Measurements from ENCODE around the gene GALNT14.

Gene GALNT14

DNA sequence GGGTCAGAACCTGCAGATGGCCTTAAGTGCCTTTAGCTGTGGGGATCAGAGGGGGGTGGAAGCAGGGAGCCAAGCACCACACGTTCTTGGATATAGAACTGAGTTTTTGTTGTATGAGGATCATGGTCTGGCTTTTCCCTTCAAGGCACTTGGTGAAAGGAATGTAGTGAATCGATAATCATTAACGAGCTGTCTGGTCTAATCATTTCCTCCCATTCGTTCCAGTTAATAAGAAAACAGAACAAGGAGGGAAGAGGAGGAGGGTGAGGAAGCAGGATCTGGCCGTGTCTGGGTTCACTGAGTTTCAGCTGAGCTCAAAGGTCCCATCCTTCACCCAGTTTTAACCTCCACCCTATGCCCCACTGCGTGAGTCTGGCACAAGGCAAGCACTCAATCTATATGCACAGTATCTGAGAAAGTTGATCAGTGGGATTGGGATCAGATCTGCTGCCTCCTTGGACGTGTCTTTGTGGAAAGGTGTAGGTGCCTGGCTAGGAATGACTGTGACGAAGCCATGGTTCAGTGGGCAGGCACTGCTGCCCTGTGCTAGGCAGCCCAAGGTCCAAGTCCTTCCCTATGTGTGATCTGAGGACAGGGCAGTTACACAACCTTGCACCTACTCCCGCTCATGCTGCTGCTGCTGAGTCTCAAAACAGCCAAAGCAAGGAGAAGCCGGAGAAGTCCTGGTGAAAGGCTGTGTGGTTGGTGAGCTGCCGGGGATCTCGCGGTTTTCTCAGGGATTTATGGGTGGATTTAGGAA, 54.8 kb downstream of the GALNT14 start:
- DNase-seq = no peak

DNA sequence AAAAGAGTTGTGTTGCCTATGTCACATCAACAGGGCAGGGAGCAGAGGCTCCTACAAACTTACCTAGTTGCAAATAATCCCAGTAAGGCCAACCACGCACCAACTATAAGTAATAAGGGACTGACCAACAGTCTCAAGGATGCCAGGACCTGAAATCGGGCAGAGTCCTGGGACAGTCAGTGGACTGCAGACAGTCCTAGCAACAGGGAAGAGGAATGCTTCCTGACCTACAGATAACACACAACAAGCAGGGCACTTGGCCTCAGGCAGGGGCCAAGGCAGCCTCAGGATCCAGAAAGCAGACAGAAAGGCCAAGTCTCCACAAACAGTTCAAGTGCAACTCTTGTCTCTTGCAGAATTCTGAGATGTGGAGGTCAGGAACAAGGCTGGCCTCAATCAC, 56.2 kb downstream of the GALNT14 start:
- no peak for DNase-seq

DNA sequence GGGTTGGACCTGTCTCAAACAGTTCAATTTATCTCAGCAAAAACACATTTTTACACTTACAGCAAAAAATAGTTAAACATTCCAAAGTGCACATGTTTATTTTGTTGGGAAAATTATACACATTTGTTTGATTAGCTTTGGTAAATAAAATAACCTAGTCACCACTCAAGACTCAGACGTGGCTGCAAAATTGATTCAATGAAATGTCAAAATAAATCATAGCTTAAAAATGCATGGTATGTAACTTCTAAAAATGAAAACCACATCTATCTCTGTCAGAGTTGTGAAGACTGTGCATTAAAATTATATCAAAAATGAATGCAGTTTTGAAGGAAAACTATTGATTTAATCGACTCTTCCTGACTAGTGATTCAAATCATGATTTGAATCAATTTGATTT, 56.7 kb downstream of the GALNT14 start:
- no peak for DNase-seq

DNA sequence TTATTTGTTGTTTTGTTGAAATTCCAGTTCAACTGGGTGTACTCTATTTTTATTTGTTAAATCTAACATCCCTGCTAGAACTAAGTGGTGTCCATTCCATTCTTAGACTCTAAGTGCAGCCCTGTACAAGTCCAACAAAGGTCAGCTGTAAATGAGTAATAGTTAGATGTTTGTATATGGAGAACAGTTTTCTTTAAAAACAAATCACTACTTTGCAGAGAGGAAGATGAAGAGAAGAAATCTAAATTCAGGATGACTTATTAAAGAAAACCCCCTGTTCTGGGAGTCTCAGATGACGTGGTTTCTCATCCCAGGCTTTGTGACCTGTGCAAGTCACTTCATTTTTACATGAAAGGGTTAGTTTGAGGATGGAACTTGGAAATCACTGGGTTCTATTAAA, 57.9 kb downstream of the GALNT14 start:
- no peak for DNase-seq

DNA sequence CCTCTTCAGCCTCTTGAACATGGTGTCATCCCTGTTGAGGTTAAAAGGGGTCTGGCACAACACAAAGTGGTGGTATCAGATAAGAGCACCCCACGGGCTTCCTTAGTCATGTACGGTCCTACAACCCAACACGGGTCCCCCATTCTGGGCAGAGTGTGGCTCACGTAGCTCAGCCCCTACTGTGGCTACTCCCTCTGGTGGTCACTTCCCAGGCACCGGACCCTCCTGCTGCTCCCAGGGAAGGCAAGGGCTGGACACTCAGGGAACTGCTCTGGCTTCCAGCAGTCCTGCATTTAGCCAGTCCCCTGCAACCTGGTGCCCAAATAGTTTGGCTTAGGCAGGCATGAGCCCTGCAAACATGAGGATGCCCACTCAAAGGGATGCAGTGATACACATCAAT, 58.6 kb downstream of the GALNT14 start:
- no peak for DNase-seq

DNA sequence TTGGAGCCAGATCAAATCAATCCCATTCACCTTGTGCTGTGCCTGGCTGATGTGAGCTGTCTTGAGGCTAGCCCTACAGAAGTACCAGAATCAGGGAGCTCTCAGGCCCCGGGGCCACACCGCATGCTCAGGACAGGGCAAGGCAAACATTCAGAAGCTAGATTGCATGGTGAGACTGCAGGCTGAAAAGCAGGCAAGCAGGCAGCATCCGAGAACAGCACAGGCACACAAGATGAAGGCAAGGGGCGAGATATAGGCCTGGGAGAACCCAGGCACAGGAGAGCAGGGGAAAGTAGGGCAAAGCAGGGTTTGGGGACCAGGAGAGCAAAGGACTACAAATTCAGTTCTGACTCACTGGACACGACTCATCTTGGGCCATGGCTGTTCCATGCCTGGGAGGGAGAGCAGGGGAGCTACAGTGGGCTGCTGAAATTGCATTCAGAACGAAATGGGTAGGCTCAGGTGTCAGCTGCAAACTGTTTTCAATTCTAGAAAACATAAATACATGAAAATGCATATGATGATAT, 59.6 kb downstream of the GALNT14 start:
- no peak for DNase-seq

DNA sequence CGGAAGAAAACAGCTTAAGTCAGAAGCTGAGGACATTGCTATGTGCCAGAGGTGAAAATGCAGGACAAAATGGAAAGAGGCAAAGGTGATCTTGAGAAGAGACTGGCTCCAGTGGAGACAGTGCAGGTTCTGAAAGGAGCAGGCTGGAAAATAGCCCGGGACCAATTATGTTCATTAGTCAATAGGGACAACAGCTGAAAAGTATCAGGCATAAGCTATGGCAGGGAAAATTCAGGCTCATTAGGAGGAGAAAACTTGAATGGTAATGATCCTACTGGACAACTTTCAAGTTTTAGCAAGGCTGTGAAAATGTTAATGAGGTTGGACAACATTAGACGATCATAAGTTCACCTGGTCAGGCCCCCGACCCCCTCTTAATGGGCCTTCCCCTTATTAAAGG, 60.2 kb downstream of the GALNT14 start:
- no peak for DNase-seq

DNA sequence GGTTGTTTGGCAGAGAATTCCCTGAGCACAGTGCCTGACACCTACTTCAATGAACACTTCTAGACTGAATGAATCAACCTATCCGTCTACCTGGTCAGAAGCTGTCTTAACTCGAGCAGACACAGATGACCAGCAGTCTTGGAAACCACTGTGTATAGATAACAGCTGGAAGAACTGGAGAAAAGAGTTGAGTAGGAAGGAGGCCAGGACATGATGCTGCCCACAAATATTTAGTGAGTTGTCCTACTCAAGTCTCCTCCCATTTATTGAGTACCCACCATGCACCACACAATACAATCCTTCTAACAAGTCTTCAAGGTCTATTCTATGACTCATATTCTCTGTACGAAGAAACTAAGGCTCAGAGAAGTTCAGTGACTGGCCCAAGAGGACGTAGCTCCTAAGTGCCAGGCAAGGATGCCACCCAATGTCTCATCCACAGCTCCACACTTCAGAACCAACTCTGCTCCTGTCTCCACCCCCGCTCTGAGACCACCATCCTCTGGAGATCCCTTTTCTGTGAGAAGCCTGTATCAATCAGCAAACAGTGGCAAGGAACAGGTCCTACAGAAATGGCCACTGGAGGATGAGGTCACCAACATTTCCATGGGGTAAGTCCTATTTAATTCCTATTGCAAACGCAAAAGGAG, 62.2 kb downstream of the GALNT14 start:
- no peak for DNase-seq

DNA sequence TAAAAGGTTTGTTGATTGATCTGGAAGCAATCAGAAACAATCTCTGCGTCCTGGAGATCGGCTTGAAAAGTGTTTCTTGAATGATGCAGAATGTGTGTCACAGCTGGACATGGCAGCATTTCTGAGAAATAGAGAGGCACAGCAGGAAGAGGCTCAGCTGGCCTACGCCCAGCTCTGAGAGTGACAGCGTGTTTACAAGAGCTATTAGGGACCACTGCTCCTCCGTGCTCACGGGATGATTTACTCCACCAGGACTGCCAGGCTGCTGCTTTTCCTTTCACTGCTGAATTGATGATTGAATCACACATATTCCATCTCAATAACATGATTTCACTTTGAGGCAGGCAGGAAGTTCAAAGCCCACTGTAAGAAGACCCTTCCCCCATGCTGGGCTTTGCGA, 62.8 kb downstream of the GALNT14 start:
- no peak for DNase-seq

DNA sequence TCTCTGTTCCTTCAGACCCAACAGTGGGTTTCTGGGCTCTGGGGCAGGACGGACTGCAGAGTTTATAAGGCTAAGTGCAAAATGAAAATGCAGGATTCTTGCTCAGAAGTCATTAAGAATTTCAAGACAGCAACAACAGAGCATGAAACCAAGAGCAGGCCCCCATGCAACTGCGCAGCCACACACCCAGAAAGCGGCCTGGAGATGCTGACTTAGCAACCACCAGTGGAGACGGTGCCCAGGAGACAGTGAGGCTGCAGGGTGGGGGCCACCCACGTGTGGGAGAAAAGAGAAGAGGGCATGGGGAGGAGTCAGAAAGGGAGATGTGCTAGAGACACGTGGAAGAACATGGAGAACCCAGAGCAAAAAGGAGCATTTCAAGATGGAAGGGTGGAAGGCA, 66.5 kb downstream of the GALNT14 start:
- DNase-seq = no peak

DNA sequence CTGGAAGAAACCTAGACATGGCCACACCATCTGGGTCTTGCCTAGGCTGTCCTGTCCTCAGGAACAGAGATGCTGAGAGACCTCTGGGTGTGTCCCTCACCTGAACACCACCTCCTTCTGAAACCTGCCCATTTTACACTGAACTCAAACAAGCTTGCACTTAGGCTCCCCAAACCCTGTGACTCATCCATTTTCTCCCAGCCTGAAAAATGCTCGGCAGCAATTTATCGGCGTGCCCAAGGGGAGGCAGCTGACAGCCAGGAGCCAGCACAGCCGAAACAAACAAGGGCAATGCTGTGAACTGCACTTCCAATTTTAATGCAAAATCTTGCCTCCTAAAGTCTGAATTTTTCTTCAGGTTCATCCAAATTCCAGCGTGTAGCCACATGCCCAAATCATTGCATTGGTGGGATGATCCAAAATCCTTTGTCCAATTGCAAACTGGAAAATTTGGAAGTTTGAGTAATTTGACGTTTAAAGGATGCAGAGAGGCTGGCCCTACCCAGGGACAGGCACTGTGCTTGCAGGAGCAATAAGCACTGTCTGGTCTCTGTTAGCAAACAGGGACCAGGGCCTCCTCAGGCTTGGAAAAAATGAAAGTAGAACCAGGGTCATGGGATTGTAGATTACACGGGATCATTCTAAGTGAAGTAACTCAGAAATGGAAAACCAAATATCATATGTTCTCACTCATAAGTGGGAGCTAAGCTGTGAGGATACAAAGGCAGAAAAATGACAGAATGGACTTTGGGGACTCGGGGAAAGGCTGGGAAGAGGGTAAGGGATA, 67.7 kb downstream of the GALNT14 start:
- DNase-seq = no peak

DNA sequence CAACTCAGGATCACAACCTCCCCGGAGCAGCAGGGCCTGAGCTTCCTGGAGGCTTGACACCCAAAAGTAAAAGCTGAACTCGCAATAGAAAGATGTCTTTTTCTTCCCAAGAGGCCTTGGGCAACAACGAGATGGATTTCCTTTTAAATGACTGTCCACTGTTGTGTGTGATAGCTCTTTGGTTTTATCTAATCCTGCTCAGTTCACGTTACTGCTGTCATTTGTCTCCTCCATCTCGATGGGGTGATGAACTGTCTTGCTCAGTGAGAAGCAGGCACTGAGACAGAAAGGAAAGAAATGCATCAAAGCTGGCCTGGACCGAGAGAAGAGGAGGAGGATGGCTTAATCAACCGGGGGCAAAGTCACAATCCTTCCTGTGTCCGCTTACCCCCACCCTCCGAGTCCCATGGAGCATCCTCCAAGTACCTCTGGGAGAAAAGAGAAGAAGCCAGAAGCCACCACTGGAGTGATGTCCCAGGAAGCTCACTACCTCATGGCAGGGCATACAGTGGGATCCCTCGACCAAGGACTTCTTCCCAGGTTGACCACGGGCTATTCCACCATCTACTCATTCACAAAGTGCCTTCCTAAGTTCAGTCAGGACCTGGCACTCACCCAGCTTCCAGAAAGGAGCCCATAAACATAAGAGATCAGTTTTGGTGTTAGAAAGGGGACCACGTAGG, 68.5 kb downstream of the GALNT14 start:
- no peak for DNase-seq

DNA sequence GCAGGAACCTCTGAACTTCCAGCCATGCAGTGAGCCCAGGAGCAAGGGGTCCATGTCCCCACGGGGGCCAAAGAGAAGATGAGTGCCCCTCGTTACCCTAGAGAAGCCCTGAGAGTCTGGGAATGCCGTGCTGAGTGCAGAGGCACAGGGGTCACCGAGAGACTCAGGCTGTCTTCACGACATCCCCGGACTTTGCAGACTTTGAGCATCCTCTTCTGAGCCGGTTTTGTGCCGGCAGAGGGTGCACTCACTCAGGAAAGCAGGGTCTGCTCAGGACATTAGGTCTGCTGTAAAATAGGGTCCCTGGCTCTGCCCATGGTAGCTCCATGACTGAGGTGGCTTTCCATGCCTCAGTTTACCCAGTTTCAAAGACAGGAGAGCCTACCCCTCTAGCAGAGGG, 71.0 kb downstream of the GALNT14 start:
- DNase-seq = no peak

DNA sequence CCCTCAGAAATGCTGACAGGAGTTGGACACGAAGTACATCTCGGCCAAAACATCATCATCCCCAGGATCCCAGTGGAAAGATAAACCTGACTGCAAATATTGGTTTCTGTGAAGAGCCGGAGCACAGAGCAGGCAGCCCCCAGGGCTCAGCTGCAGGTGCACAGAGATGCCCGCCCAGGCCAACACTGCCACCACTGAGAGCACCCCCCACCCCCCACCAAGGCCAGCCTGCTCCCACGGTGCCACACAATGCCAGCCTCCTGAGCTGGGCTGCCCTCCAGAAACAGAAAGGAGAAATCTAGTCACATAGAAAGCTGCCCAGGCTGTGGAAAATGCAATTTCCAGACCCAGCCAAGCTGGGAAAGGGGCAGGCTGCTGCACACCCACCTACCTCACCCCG, 71.7 kb downstream of the GALNT14 start:
- DNase-seq = no peak

DNA sequence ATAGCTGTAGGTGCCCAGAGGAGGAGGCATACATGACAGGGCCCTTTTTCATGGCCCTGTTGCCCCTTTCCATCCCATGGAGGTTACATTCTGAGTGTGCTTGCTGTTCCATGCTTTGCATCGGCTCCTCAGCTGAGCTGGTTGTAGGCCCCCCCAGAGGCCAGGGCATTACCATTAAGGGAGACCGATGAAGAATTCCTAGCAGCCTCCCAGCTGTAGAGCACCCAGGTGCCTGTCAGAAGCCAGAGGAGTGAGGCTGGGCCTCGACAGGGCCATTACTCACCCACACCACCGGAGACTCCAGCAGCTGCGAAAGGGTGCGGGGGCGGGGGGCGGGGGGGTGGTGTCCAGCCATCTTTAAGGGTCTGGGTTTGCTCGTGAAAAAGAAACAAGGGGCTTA, 72.2 kb downstream of the GALNT14 start:
- DNase-seq = no peak

DNA sequence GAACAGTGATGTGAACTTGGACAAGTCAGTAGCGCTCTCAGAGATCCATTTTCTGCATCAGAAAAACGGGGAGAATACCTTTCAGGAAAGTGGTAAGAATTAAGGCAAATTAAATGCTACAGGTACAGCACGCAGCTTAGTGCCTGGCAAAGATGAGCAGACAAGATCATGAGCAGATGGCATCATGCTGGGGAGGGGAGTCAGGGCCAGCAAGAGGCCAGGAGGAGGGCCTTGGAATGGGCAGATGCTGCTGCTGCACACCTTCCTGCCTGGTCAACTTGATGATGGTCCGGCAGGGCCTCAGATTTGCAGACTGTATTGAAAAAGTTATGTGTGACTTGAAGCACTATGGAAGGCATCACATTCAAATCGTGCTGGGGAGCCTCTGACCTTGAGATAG, 72.9 kb downstream of the GALNT14 start:
- DNase-seq = no peak

DNA sequence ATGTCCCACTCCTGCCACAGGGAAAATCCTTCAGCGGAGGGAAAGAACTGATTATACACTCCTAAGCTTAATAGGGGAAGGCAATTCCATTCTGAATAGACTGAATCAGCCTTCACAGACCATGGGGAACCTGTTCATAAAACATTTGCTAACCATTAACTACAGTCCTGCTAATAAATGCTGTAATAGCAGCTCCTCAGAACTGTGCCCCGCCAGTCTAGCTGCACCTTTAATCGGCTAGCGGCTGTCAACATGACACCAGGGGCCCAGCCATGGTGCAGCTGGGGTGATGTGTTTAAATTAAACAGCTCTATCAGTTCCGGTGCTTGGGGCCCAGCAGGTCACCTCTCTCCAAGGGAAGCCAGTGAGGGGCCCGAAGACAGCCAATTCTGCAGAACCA, 77.8 kb downstream of the GALNT14 start:
- no peak for DNase-seq

DNA sequence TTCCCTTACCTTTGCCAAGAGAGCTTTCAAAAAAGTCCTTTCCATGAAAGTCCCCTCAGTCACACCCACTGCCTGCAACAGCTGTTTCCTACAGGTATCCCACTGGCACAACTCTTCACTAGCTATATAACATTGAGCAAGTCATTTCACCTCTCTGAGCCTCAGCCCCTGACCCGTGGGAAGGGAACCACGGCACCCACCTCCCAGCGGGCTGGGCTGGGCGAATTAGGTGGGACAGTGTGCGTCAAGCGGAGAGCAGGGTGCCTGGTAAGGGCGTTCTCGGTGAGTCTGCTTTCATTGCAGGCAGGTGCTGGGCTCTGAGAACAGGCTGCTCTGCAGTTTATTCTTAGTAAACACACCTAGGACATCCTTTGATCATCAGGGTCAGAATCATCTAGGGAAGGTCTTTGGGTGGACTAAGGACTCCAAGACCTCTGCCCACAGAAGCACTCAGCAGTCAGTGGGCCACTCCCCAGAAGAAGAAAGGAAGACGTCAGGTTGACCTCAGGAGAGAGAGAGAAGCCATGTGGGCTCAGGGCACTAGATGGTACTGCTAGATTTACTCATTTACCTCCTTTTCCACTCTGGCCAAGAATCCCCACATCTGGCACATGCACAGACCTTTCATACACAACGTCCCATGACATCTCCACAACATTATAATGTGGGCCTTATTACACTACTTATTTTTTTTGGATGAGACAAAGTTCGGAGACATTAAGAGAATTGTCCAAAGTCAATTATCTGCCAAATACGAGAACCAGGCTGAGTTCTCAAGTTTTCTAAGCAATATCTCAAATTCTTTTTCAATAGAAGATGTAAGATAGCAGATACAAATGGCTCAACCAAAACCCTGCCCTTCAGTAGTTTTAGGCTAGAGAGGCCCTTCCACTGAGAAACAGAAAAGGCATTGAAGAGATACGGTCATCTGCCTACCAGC, 79.9 kb downstream of the GALNT14 start:
- DNase-seq = no peak

DNA sequence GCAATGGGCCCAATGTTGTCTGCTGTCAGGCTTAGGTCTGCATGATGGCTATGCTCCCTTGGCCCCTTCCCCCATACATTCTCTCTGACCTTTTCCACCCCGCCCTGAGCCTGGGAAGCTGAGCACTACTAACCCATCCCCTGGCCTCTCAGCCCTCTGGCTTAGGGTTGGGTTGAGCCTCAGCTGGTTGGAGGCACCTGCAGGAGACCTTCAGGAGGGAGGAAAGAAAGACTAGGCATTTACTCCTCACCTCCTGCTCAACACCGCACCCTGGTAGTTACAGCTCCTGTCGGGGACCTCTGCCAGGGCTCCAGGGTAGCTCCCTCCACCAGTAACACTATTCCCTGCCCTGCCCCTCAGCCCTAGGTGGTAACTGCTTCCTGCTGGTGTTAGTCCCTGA, 80.5 kb downstream of the GALNT14 start:
- no peak for DNase-seq

DNA sequence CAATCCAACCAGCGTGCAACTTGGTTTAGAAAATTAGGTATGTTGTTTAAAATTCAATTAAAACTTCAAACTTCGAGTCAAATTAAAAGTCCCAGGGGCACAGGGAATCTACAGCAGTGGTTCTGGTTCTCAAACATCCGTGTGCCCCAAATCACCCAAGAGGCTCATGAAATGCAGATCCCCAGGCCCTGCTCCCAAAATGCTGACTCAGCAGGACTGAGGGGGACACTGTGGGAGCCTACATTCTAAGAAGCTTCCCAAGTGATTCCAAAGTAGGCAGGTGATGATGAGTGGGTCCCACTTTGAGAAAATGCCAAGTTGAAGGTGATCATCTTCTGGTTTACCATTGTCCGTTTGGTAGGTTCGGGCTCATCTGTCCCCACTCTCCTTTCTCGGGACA, 82.3 kb downstream of the GALNT14 start:
- no peak for DNase-seq

DNA sequence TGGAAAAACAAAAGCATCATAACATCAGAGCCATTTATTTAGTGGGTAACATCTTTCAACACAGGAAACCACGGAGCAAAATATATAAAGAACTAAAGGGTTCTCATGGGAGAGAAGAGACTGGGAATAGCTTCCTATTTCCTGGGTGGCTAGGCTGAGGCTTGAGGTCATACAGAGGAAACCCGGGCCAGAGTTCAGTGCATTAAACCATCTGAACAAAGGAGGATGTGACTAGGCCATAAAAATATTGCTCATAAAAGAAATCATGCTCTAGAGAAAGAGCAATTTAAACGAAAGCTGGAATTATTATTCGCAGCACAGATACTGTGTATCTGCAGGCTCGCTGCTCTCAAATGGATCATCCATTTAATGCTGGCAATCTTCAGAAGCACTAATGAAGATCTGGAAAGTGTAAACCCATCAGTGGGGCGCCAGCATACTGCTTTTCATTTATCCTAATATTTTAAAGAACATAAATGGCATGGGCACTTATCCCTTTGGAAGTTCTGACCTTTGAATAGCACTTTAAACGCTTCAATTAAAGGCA, 83.3 kb downstream of the GALNT14 start:
- no peak for DNase-seq

Data from left hindlimb (tissue), 1 donor.